Effector CD8-positive, alpha-beta T cell (primary cell): ENCODE data around the gene TMEM273.
"Not testable (repeated sequence)": the region's sequence is repeated elsewhere in the genome, so short reads cannot be mapped to it uniquely, and the experiment has no call there.

Source experiments
- DNase-seq: peaks from one replicate; lab custom pipeline; 2025; lab: John Stamatoyannopoulos, UW

Gene TMEM273

GRCh38 chr10:49205206-49205605, 17.0 kb upstream of the TMEM273 start:
- DNase-seq, result no peak

GRCh38 chr10:49204119-49204518, 15.9 kb upstream of the TMEM273 start:
- no peak for DNase-seq

GRCh38 chr10:49202266-49202665, 14.1 kb upstream of the TMEM273 start:
- DNase-seq, result no peak

- DNase-seq, result no peak
These were observed 12.7 kb upstream of the TMEM273 start for GRCh38 chr10:49200854-49201253.

- no peak for DNase-seq
These were observed 9.0 kb upstream of the TMEM273 start for GRCh38 chr10:49197171-49197570.

- DNase-seq, result not testable (repeated sequence)
These were observed 7.7 kb upstream of the TMEM273 start for GRCh38 chr10:49195864-49196263.

- no peak for DNase-seq
These were observed 6.2 kb upstream of the TMEM273 start for GRCh38 chr10:49194212-49194920.

- no peak for DNase-seq
These were observed 3.2 kb upstream of the TMEM273 start for GRCh38 chr10:49191349-49191748.

GRCh38 chr10:49189422-49189821, 1.2 kb upstream of the TMEM273 start:
- DNase-seq, result no peak

GRCh38 chr10:49187044-49187484, 1.1 kb downstream of the TMEM273 start:
- DNase-seq, result no peak

GRCh38 chr10:49186613-49187012, 1.6 kb downstream of the TMEM273 start:
- no peak for DNase-seq

- no peak for DNase-seq
These were observed 3.0 kb downstream of the TMEM273 start for GRCh38 chr10:49185213-49185612.

- no peak for DNase-seq
These were observed 3.5 kb downstream of the TMEM273 start for GRCh38 chr10:49184642-49185111.

GRCh38 chr10:49183596-49184542, 4.3 kb downstream of the TMEM273 start:
- DNase-seq, result no peak

GRCh38 chr10:49182776-49183175, 5.4 kb downstream of the TMEM273 start:
- no peak for DNase-seq

GRCh38 chr10:49180444-49180860, 7.7 kb downstream of the TMEM273 start:
- DNase-seq, result no peak

GRCh38 chr10:49179699-49180443, 8.3 kb downstream of the TMEM273 start:
- DNase-seq, result no peak

- no peak for DNase-seq
These were observed 9.4 kb downstream of the TMEM273 start for GRCh38 chr10:49178489-49179471.

- DNase-seq, result no peak
These were observed 10.5 kb downstream of the TMEM273 start for GRCh38 chr10:49177391-49178355.
